AG20443 (cell line): ENCODE results near the gene SLC12A8.

Experiments used
- DNase-seq: peaks from one replicate; pipeline ENCODE4 v3.0.0; 2012; ENCODE audit warnings: low spot score, mixed read lengths

The SLC12A8 gene

GRCh38 chr3:125187599-125187910, 25.0 kb downstream of the SLC12A8 start:
- DNase-seq, result no peak

- DNase-seq, result peak; percentile 54
These were observed 25.5 kb downstream of the SLC12A8 start for GRCh38 chr3:125186800-125187598.

GRCh38 chr3:125186261-125186787, 26.2 kb downstream of the SLC12A8 start:
- peak; percentile 43 for DNase-seq

- DNase-seq, result no peak
These were observed 26.7 kb downstream of the SLC12A8 start for GRCh38 chr3:125185805-125186204.

DNA sequence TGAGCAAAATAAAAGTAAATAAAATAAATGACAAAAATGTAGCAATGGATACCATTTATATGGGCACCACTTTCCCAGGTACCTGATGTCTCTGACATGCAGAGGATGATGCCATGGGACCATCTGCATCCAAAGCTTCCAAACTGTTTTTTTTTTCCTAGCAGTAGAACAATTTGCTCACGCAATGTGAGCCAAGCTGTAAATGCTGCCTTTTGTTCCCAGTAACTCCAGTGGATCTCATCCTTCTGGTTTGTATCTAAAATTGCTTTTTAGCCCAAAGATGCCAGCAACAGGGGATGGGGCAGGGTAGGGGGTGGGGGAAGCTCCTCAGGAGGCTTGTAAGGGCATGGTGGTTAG, 32.7 kb downstream of the SLC12A8 start:
- DNase-seq, result peak; percentile 2

DNA sequence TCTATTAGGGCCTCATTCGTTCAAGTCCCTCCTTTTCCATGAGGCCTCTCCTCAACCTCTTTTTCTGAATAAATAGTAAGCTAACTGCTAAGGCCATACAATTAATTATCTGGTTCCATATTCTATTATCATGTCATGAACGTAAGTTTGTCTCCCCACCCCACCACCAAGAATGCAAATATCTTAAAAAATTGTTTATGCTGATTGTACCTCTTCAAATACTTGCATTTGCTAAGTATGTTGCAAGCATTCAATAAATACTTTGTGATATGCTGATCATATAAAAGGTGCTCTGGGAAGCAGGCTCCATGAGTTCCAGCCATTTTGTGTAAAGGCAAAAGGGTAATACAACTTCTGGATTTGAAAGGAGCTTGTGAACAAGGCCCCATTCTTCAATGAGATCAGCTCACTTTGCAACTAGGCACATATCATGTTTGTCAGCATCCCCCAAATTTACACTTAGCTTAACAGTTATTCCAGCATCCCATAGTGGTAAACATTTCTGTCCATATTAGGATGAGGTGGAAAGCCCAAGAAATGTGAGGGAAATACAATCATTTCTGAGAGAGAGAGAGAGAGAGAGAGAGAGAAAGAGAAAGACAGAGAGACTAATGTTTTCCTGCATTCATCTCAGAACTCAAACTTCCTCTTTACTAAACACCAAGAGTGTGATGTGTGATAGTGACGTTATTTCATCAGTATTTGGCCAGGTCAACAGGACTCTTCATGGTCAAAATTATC, 33.2 kb downstream of the SLC12A8 start:
- DNase-seq, result no peak

DNA sequence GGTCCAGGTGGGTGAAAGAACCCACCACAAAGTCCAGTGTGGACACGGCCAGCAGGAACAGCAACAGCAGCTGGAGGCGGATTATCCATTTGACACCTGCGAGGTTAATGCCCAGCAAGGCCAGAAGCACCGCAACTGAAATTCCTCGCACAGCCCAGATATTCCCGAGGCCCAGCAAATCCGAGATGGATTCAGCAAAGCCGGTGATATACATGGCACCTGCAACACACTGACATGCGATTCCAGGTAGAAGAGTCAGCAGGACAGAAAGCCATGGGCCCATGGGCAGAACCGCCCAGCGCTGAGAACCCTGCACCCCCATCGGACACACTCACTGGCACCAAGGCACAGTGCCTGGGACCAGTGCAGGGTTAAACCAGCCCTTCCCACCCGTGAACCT, 34.8 kb downstream of the SLC12A8 start:
- DNase-seq, result no peak

- no peak for DNase-seq
These were observed 37.1 kb downstream of the SLC12A8 start for GRCh38 chr3:125175295-125176078.

DNA sequence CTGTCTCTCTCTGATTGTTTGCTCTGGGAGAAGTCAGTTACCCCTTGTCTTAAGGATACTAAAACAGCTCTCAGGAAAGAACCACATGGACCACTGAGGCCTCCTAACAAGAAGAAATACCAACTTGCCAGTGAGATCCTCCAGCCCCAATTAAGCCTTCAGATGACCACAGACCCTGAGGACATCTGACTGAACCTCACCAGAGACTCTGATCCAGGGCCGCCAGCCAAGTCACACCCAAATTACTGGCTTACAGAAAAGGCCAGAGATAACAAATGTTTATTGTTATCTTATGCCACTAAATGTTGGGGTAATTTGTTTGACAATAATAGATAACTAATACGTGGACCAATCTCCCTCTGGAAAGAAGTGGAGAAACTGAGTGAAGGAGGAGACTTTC, 40.2 kb downstream of the SLC12A8 start:
- no peak for DNase-seq

GRCh38 chr3:125168711-125169393, 43.7 kb downstream of the SLC12A8 start:
- no peak for DNase-seq

DNA sequence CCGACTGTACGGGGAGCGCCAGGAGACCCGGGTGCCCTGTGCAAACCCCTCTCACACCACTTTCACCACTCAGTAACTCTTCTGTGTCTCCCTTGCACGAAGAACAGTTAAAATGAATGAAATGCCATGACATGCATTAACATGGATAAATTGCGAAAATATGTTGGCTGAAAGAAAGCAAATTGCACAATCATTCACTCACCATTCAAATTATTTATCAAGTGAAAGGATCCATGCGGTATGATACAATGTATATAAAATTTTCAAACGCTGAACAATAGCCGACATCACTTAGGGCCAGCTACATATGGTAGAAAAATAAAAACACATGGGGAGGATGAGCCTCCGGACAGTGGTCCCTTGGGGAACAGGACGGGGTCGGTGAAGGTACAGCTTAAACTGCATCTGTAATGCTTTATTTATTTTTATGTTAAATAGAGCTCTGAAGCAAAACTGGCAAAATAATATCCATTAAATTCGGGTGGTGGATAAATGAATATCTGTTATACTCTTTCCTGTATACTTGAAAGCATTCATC, 45.9 kb downstream of the SLC12A8 start:
- no peak for DNase-seq

GRCh38 chr3:125165948-125166553, 46.5 kb downstream of the SLC12A8 start:
- DNase-seq, result no peak

GRCh38 chr3:125165189-125165947, 47.2 kb downstream of the SLC12A8 start:
- DNase-seq, result peak; percentile 81

GRCh38 chr3:125163739-125164601, 48.6 kb downstream of the SLC12A8 start:
- DNase-seq, result peak; percentile 41

DNA sequence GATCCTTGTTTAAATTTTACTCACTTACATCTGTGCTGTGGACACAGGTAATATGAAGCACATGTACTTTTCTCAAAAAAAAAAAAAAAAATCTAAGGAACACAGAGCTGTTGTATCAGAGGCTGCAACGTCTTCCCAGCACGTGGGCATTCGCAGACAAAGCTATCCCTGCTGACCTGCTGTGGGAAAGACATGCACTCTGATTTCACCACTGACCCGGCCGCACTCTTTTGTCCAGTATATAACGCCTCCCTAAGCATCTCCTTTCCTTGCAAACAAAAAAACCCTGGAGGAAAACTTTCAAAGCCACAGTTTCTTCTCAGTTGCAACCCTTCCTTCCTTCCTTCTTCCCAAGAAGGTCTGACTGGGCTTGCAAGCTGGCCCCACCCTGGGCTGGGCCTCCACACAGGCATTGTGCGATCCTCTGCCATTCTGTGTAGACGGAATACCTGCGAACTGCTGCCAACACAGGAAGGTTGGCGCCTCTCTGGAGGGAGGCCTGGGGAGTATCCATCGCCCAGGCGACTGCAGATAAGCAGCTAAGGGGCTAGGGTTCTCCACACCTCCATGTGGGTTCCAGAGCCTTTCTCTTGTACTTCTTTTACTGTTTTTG, 50.8 kb downstream of the SLC12A8 start:
- DNase-seq, result no peak

GRCh38 chr3:125160606-125161371, 51.8 kb downstream of the SLC12A8 start:
- DNase-seq, result no peak

DNA sequence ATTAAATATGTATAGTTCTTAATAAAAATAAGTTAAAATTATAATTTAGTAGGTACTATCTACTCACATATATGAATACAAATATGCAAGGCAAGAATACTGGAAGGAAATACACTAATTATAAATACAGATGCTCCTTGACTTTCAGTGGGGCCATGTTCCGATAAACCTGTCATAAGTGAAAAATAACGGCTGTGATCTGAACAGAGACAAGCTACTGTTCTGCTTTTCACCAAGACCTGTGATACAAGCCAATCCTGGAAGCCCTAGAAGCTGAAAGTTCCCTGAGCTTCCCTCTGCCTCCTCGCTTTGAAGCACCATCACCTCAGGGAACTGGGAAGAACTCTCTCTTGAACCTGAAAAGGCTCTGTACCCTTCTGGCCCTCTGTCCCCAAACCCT, 55.4 kb downstream of the SLC12A8 start:
- no peak for DNase-seq

DNA sequence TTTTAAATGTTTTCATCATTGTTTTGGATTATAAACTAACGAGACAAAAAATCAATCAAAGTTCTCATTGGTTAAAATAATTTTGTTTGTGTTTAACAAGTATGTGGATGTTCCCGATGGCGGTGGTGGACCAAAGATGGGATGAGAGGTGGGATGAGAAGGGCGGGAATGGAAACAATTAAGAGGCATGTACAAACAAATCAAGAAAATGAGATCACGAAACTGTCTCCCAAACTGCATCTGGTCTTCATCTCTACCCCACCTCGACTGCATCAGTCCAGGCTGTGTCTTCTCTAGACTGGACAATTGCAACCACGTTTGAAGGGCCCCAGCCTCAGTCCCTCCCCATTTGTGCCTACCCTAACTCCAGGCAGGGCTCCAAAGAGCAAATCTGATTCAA, 56.1 kb downstream of the SLC12A8 start:
- no peak for DNase-seq
